Loucy (cell line): ENCODE data around the gene PRRC2C.
"Not testable (repeated sequence)": the region's sequence is repeated elsewhere in the genome, so short reads cannot be mapped to it uniquely, and the experiment has no call there.

Experiments used
- H2AFZ ChIP-seq: fragments of 200-600 bp; sonication (generic); 2 replicates; pipeline ENCODE4 v1.6.0; 2016; ENCODE audit warnings: antibody characterized with exemption, mild to moderate bottlenecking, low read length, moderate library complexity
- H3F3A ChIP-seq: fragments of 200-600 bp; 2 replicates; pipeline ENCODE4 v1.6.0; 2016; ENCODE audit warnings: antibody characterized with exemption, low read depth, mild to moderate bottlenecking
- H3K27me3 ChIP-seq: fragments of 200-600 bp; sonication (generic); 2 replicates; pipeline ENCODE4 v1.6.1; 2014; ENCODE audit warnings: low read length, mild to moderate bottlenecking; ENCODE audit not compliant: insufficient read depth, poor library complexity, severe bottlenecking
- H3K36me3 ChIP-seq: fragments of 200-600 bp; sonication (generic); 2 replicates; pipeline ENCODE4 v1.6.1; 2016; ENCODE audit warnings: low read length; ENCODE audit not compliant: insufficient read depth
- H3K4me1 ChIP-seq: fragments of 200-600 bp; sonication (generic); 2 replicates; pipeline ENCODE4 v1.5.1; 2014; ENCODE audit warnings: low read length, mild to moderate bottlenecking; ENCODE audit not compliant: insufficient read depth, poor library complexity, severe bottlenecking
- H3K4me2 ChIP-seq: fragments of 200-600 bp; sonication (generic); 2 replicates; pipeline ENCODE4 v1.6.0; 2014; ENCODE audit warnings: antibody characterized with exemption, low read length, low read depth, mild to moderate bottlenecking; ENCODE audit not compliant: poor library complexity, severe bottlenecking
- H3K4me3 ChIP-seq: fragments of 200-600 bp; sonication (generic); 2 replicates; pipeline ENCODE4 v1.5.1; 2014; ENCODE audit warnings: low read length, mild to moderate bottlenecking, mixed read lengths; ENCODE audit not compliant: poor library complexity, severe bottlenecking
- H3K79me2 ChIP-seq: fragments of 200-600 bp; sonication (generic); 2 replicates; pipeline ENCODE4 v1.6.1; 2014; ENCODE audit warnings: low read length; ENCODE audit not compliant: insufficient read depth
- H3K9ac ChIP-seq: fragments of 200-600 bp; sonication (generic); 2 replicates; pipeline ENCODE4 v1.6.0; 2014; ENCODE audit warnings: mild to moderate bottlenecking, low read depth, low read length, moderate library complexity; ENCODE audit not compliant: poor library complexity, severe bottlenecking
- H3K9me2 ChIP-seq: fragments of 200-600 bp; sonication (generic); replicated peaks from 2 replicates; pipeline ENCODE4 v1.6.1; 2016; ENCODE audit warnings: low read depth, low read length, mixed read lengths
- H3K9me3 ChIP-seq: fragments of 200-600 bp; sonication (generic); 2 replicates; pipeline ENCODE4 v1.6.1; 2014; ENCODE audit warnings: mild to moderate bottlenecking, antibody characterized with exemption, low read length, low read depth; ENCODE audit not compliant: insufficient read depth
- H4K20me1 ChIP-seq: fragments of 200-600 bp; sonication (generic); 2 replicates; pipeline ENCODE4 v1.6.0; 2014; ENCODE audit warnings: antibody characterized with exemption, low read length, mild to moderate bottlenecking; ENCODE audit not compliant: insufficient read depth, poor library complexity, severe bottlenecking
- EZH2phosphoT487 ChIP-seq: fragments of 200-600 bp; IDR thresholded peaks from 2 replicates; pipeline ENCODE4 v1.6.1; 2018; ENCODE audit warnings: antibody characterized with exemption, mild to moderate bottlenecking, moderate library complexity, borderline replicate concordance
- TF ChIP-seq, protein P1 (sequence below): fragments of 200-600 bp; sonication (generic); conservative IDR thresholded peaks from 2 replicates; pipeline ENCODE4 v1.5.1; 2014; ENCODE audit warnings: mild to moderate bottlenecking, antibody characterized with exemption, low read length

The PRRC2C gene

GRCh38 chr1:171550050-171550449 is 64.7 kb downstream of the PRRC2C start:
- Histone ChIP-seq H3K9me3 (no peaks in the 10 kb centered on the region), H3F3A (no peaks in the 10 kb centered on the region), H3K4me1 (no peaks in the 10 kb centered on the region), H3K4me3 (no peak overlapping the region), H3K27me3 (no peaks in the 10 kb centered on the region), H3K9ac (no peak overlapping the region), H3K79me2 (no peaks in the 10 kb centered on the region), H3K4me2 (no peak overlapping the region), H4K20me1 (peaks cover 4% of the 10 kb centered on the region), H3K9me2 (no peaks in the 10 kb centered on the region), H3K36me3 (peaks cover 71% of the 10 kb centered on the region), H2AFZ (no peak overlapping the region)
- TF ChIP-seq EZH2phosphoT487, result no peak
- TF ChIP-seq, protein P1, sequence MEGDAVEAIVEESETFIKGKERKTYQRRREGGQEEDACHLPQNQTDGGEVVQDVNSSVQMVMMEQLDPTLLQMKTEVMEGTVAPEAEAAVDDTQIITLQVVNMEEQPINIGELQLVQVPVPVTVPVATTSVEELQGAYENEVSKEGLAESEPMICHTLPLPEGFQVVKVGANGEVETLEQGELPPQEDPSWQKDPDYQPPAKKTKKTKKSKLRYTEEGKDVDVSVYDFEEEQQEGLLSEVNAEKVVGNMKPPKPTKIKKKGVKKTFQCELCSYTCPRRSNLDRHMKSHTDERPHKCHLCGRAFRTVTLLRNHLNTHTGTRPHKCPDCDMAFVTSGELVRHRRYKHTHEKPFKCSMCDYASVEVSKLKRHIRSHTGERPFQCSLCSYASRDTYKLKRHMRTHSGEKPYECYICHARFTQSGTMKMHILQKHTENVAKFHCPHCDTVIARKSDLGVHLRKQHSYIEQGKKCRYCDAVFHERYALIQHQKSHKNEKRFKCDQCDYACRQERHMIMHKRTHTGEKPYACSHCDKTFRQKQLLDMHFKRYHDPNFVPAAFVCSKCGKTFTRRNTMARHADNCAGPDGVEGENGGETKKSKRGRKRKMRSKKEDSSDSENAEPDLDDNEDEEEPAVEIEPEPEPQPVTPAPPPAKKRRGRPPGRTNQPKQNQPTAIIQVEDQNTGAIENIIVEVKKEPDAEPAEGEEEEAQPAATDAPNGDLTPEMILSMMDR, result no peak

- H3K9me3 ChIP-seq, H4K20me1 ChIP-seq, H3K4me1 ChIP-seq, H3F3A ChIP-seq, H3K9ac ChIP-seq, H3K79me2 ChIP-seq, H3K27me3 ChIP-seq, H2AFZ ChIP-seq, H3K9me2 ChIP-seq, H3K4me2 ChIP-seq, H3K4me3 ChIP-seq: not testable (repeated sequence)
- H3K36me3 ChIP-seq, result peaks cover 72% of the 10 kb centered on the region
These were observed 65.3 kb downstream of the PRRC2C start for GRCh38 chr1:171550598-171551100.

DNA sequence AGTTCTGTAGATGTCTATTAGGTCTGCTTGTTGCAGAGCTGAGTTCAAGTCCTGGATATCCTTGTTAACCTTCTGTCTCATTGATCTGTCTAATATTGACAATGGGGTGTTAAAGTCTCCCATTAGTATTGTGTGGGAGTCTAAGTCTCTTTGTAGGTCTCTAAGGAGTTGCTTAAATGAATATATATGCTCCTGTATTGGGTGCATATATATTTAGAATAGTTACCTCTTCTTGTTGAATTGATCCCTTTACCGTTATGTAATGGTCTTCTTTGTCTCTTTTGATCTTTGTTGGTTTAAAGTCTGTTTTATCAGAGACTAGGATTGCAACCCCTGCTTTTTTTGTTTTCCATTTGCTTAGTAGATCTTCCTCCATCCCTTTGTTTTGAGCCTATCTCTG is 68.6 kb downstream of the PRRC2C start:
- not testable (repeated sequence) for H3K9me2 ChIP-seq, H3K4me1 ChIP-seq

GRCh38 chr1:171563675-171564074 is 78.3 kb downstream of the PRRC2C start:
- H3K36me3 ChIP-seq, result peaks cover 95% of the 10 kb centered on the region
- no peaks in the 10 kb centered on the region for H3K4me1 ChIP-seq
- no peaks in the 10 kb centered on the region for H3K27me3 ChIP-seq
- H2AFZ ChIP-seq, result no peak overlapping the region
- no peak overlapping the region for H3K4me2 ChIP-seq
- no peaks in the 10 kb centered on the region for H3K79me2 ChIP-seq
- H3K4me3 ChIP-seq, result no peak overlapping the region
- no peaks in the 10 kb centered on the region for H3K9me3 ChIP-seq
- H3K9me2 ChIP-seq, result no peaks in the 10 kb centered on the region
- no peaks in the 10 kb centered on the region for H4K20me1 ChIP-seq
- no peaks in the 10 kb centered on the region for H3F3A ChIP-seq
- no peak overlapping the region for H3K9ac ChIP-seq
- TF ChIP-seq, protein P1, result no peak
- TF ChIP-seq EZH2phosphoT487, result no peak

More for the DNA sequence above, 68.6 kb downstream of the PRRC2C start:
- not testable (repeated sequence) for H3K79me2 ChIP-seq, H3K9me3 ChIP-seq, H3K4me2 ChIP-seq, H2AFZ ChIP-seq, H3K9ac ChIP-seq, H4K20me1 ChIP-seq, H3K27me3 ChIP-seq, H3F3A ChIP-seq, H3K4me3 ChIP-seq
- peaks cover 75% of the 10 kb centered on the region for H3K36me3 ChIP-seq
